22Rv1 (cell line): Measurements from ENCODE around the gene CCDC9.
A peak's percentile ranks its signal among the peaks of the same experiment; 100 is the strongest.
"Not testable (repeated sequence)": the region's sequence is repeated elsewhere in the genome, so short reads cannot be mapped to it uniquely, and the experiment has no call there.

Experiments
- H3K27ac ChIP-seq: fragments of 450-650 bp; 2 replicates; pipeline ENCODE4 v1.5.1; 2017
- CTCF ChIP-seq: fragments of 450-650 bp; IDR thresholded peaks from 2 replicates; pipeline ENCODE4 v1.5.1; 2017; ENCODE audit warnings: mild to moderate bottlenecking
- ZFX ChIP-seq: fragments of 450-650 bp; IDR thresholded peaks from 2 replicates; pipeline ENCODE4 v1.6.1; 2017; ENCODE audit warnings: antibody characterized with exemption, borderline replicate concordance

The CCDC9 gene

GRCh38 chr19:47247308-47247990 lies 8.9 kb upstream of the CCDC9 start:
- H3K27ac ChIP-seq: no peak overlapping the region
- TF ChIP-seq ZFX (no peak), CTCF (peak; percentile 98)

- H3K27ac ChIP-seq: not testable (repeated sequence)
Measured at GRCh38 chr19:47253016-47253415, 3.3 kb upstream of the CCDC9 start.

GRCh38 chr19:47253467-47253881 lies 2.9 kb upstream of the CCDC9 start:
- H3K27ac ChIP-seq: no peak overlapping the region
- TF ChIP-seq ZFX: no peak
- TF ChIP-seq CTCF: no peak

- H3K27ac ChIP-seq: no peak overlapping the region
- no peak for TF ChIP-seq CTCF
- TF ChIP-seq ZFX: no peak
Measured at GRCh38 chr19:47253970-47254369, 2.4 kb upstream of the CCDC9 start.

- no peak for TF ChIP-seq CTCF
- no peak for TF ChIP-seq ZFX
- H3K27ac ChIP-seq: peak overlapping the region; percentile 95
Measured at GRCh38 chr19:47256693-47257410, 527 bp downstream of the CCDC9 start.

- no peak for TF ChIP-seq ZFX
- no peak for TF ChIP-seq CTCF
- peak overlapping the region; percentile 95 for H3K27ac ChIP-seq
Measured at GRCh38 chr19:47257411-47258169, 1.3 kb downstream of the CCDC9 start.

- peak overlapping the region; percentile 95 for H3K27ac ChIP-seq
- no peak for TF ChIP-seq ZFX
Measured at GRCh38 chr19:47258434-47258833, 2.1 kb downstream of the CCDC9 start.

- H3K27ac ChIP-seq: peak overlapping the region; percentile 95
- TF ChIP-seq ZFX (no peak), CTCF (no peak)
Measured at GRCh38 chr19:47258895-47259555, 2.7 kb downstream of the CCDC9 start.
